ENCODE data around the gene PIK3R3. TPM values are rescaled to one million over a fixed set of nuclear protein-coding genes. Genes with fewer than 3 reads are reported as not detected.
A peak's percentile ranks its signal among the peaks of the same experiment; 100 is the strongest.

Gene PIK3R3
- total RNA-seq, 1 experiment from 2014 or later = 17.4 TPM

GRCh38 chr1:46039571-46040052 lies 92.8 kb downstream of the PIK3R3 start:
- BruUV-seq (replicated peaks) = no TSS peak
- H3K27me3 Mint-ChIP-seq (ENCODE audit: unreplicated experiment) = no peaks in the 10 kb centered on the region
- CTCF ChIA-PET = interaction anchor here (0.6 to 2.1 kb wide), 4 partner anchors 133 to 312 kb away, joined by 3 to 9 read pairs (median 4); no protein-coding TSS in a partner anchor

GRCh38 chr1:46036894-46037839 lies 95.3 kb downstream of the PIK3R3 start:
- peaks cover 8% of the 10 kb centered on the region for H3K36me3 Mint-ChIP-seq (ENCODE audit: insufficient read depth, unreplicated experiment)
- no TSS peak for BruUV-seq (replicated peaks)
- H3K27ac Mint-ChIP-seq (ENCODE audit: unreplicated experiment) = no peak overlapping the region
- H3K4me1 Mint-ChIP-seq (ENCODE audit: low read depth, unreplicated experiment) = no peaks in the 10 kb centered on the region
- peak; percentile 90 for DNase-seq
- peak; percentile 95 for TF ChIP-seq CTCF (IDR thresholded peaks at IDR 0.05; ENCODE audit: unreplicated experiment)
- CTCF ChIA-PET = interaction anchor here (1.3 to 1.5 kb wide), 2 partner anchors 135 to 186 kb away, joined by 5 to 7 read pairs; no protein-coding TSS in a partner anchor
- H3K4me3 Mint-ChIP-seq (ENCODE audit: low read depth, unreplicated experiment) = no peak overlapping the region
- no peaks in the 10 kb centered on the region for H3K27me3 Mint-ChIP-seq (ENCODE audit: unreplicated experiment)
- intact Hi-C loops (cut with micrococcal nuclease; ENCODE audit: unreplicated experiment) = loop anchor here (1.0 to 5.0 kb wide), 4 partner anchors 95 to 310 kb away; partner anchors contain the start of gene PIK3R3
- H3K9me3 Mint-ChIP-seq (ENCODE audit: low read depth, unreplicated experiment) = no peaks in the 10 kb centered on the region

More at GRCh38 chr1:46039571-46040052, 92.8 kb downstream of the PIK3R3 start:
- H3K27ac Mint-ChIP-seq (ENCODE audit: unreplicated experiment) = no peak overlapping the region
- TF ChIP-seq CTCF (IDR thresholded peaks at IDR 0.05; ENCODE audit: unreplicated experiment) = no peak
- H3K4me3 Mint-ChIP-seq (ENCODE audit: low read depth, unreplicated experiment) = no peak overlapping the region
- DNase-seq = no peak
- H3K9me3 Mint-ChIP-seq (ENCODE audit: low read depth, unreplicated experiment) = no peaks in the 10 kb centered on the region
- no peaks in the 10 kb centered on the region for H3K4me1 Mint-ChIP-seq (ENCODE audit: low read depth, unreplicated experiment)
- intact Hi-C loops (cut with micrococcal nuclease; ENCODE audit: unreplicated experiment) = loop anchor here (5.0 kb wide), 2 partner anchors 93 to 308 kb away; partner anchors contain the start of gene PIK3R3
- H3K36me3 Mint-ChIP-seq (ENCODE audit: insufficient read depth, unreplicated experiment) = peaks cover 4% of the 10 kb centered on the region

- Mint-ChIP-seq H3K27ac (ENCODE audit: unreplicated experiment) (no peak overlapping the region), H3K27me3 (ENCODE audit: unreplicated experiment) (no peaks in the 10 kb centered on the region), H3K4me3 (ENCODE audit: low read depth, unreplicated experiment) (no peak overlapping the region), H3K9me3 (ENCODE audit: low read depth, unreplicated experiment) (no peaks in the 10 kb centered on the region), H3K4me1 (ENCODE audit: low read depth, unreplicated experiment) (no peaks in the 10 kb centered on the region), H3K36me3 (ENCODE audit: insufficient read depth, unreplicated experiment) (peaks cover 17% of the 10 kb centered on the region)
- DNase-seq = no peak
- intact Hi-C loops (cut with micrococcal nuclease; ENCODE audit: unreplicated experiment) = loop anchor here (5.0 kb wide), 2 partner anchors 97 to 312 kb away; partner anchors contain the start of gene PIK3R3
- TF ChIP-seq CTCF (IDR thresholded peaks at IDR 0.05; ENCODE audit: unreplicated experiment) = no peak
- BruUV-seq (replicated peaks) = no TSS peak
- CTCF ChIA-PET = interaction anchor here (1.1 kb wide), 1 partner anchor 189 kb away, joined by 8 read pairs; no protein-coding TSS in a partner anchor
Observed at GRCh38 chr1:46034601-46035516, 97.6 kb downstream of the PIK3R3 start.

All from Calu3 (cell line).